OCI-LY7 (cell line): ENCODE results near the gene FEV. TPM values are rescaled to one million over a fixed set of nuclear protein-coding genes. Genes with fewer than 3 reads are reported as not detected.
A peak's percentile ranks its signal among the peaks of the same experiment; 100 is the strongest.

Source experiments
- BruUV-seq: library from RNA; stranded (reverse); fragments of 400-500 nt; replicated peaks from 2 replicates; lab custom pipeline; 2021; lab: Mats Ljungman, UMichigan
- CTCF ChIA-PET: fragments of 300-600 bp; sonication (Branson Sonifier 250); formaldehyde crosslinking; loops from one replicate; lab custom pipeline; 2022; ENCODE audit warnings: antibody characterized with exemption; ENCODE audit not compliant: unreplicated experiment; lab: Charles Lee
- POLR2A ChIA-PET: fragments of 300-600 bp; sonication (Branson Sonifier 250); formaldehyde crosslinking; loops from one replicate; lab custom pipeline; 2022; ENCODE audit warnings: antibody characterized with exemption; lab: Charles Lee
- DNase-seq: peaks from one replicate; pipeline ENCODE4 v3.0.0-alpha.2; 2015; ENCODE audit warnings: low spot score
- H2AFZ ChIP-seq: fragments of 200-600 bp; sonication (generic), shearing (Covaris generic); 2 replicates; pipeline ENCODE4 v1.6.1; 2014; ENCODE audit warnings: mild to moderate bottlenecking, antibody characterized with exemption, low read length, moderate library complexity
- H3K27ac ChIP-seq: fragments of 200-600 bp; sonication (generic); 2 replicates; pipeline ENCODE4 v1.5.1; 2014; ENCODE audit warnings: mixed run types, low read depth, mild to moderate bottlenecking, moderate library complexity, low read length, inconsistent platforms; ENCODE audit not compliant: poor library complexity, severe bottlenecking
- H3K36me3 ChIP-seq: fragments of 200-600 bp; sonication (generic); 2 replicates; pipeline ENCODE4 v1.6.1; 2014; ENCODE audit warnings: mild to moderate bottlenecking, antibody characterized with exemption, low read length, moderate library complexity, mixed read lengths; ENCODE audit not compliant: insufficient read depth
- H3K4me1 ChIP-seq: fragments of 200-600 bp; sonication (generic); 2 replicates; pipeline ENCODE4 v1.5.1; 2014; ENCODE audit warnings: mild to moderate bottlenecking, low read length; ENCODE audit not compliant: insufficient read depth, poor library complexity, severe bottlenecking
- H3K4me2 ChIP-seq: fragments of 200-600 bp; sonication (generic); 2 replicates; pipeline ENCODE4 v1.6.1; 2014; ENCODE audit warnings: mild to moderate bottlenecking, low read length
- H3K4me3 ChIP-seq: fragments of 200-600 bp; sonication (generic); 2 replicates; pipeline ENCODE4 v1.5.1; 2014; ENCODE audit warnings: mild to moderate bottlenecking, low read depth, low read length; ENCODE audit not compliant: poor library complexity, severe bottlenecking
- H3K79me2 ChIP-seq: fragments of 200-600 bp; sonication (generic); 2 replicates; pipeline ENCODE4 v1.6.1; 2016; ENCODE audit warnings: low read depth, mild to moderate bottlenecking, low read length, moderate library complexity, mixed read lengths; ENCODE audit not compliant: insufficient read depth
- H3K9me2 ChIP-seq: fragments of 200-600 bp; sonication (generic); 2 replicates; pipeline ENCODE4 v1.6.1; 2016; ENCODE audit warnings: mild to moderate bottlenecking, low read length, mixed read lengths; ENCODE audit not compliant: insufficient read depth
- H3K9me3 ChIP-seq: fragments of 200-600 bp; sonication (generic); 2 replicates; pipeline ENCODE4 v1.6.1; 2014; ENCODE audit warnings: mild to moderate bottlenecking, mixed run types, low read length, mixed read lengths
- H4K20me1 ChIP-seq: fragments of 200-600 bp; sonication (generic); 2 replicates; pipeline ENCODE4 v1.6.1; 2014; ENCODE audit warnings: mild to moderate bottlenecking, antibody characterized with exemption, low read length, moderate library complexity, mixed read lengths; ENCODE audit not compliant: insufficient read depth
- CTCF ChIP-seq: fragments of 200-600 bp; sonication (generic); conservative IDR thresholded peaks from 2 replicates; pipeline ENCODE4 v1.5.1; 2014; ENCODE audit warnings: mild to moderate bottlenecking, antibody characterized with exemption, low read length, moderate library complexity, mixed read lengths
- EZH2phosphoT487 ChIP-seq: fragments of 200-600 bp; sonication (generic); IDR thresholded peaks from 2 replicates; pipeline ENCODE4 v1.6.1; 2018; ENCODE audit warnings: low read depth, borderline replicate concordance, mild to moderate bottlenecking, mixed run types, antibody characterized with exemption, low read length, moderate library complexity, mixed read lengths
- intact Hi-C: fragments of 100-400 bp; cut with micrococcal nuclease; formaldehyde crosslinking; loops from one replicate; pipeline ENCODE4 v1.10.0; 2022; ENCODE audit not compliant: unreplicated experiment
- total RNA-seq, 2 experiments: library from RNA; depleted of rRNA in 1 of 2; stranded (reverse); fragments of >200 nt in 1 of 2; shearing (Covaris generic) in 1 of 2; gene quantifications; 2 replicates each; pipeline ENCODE4 v1.2.3, GENCODE V29; 2014 to 2022

FEV gene
- total RNA-seq, 2 experiments from 2014 or later = not detected

GRCh38 chr2:219016721-219017120, 31.7 kb upstream of the FEV start:
- no TSS peak for BruUV-seq
- intact Hi-C loops = no loop called here
- CTCF ChIA-PET = no interaction called here

GRCh38 chr2:219010873-219011272, 25.9 kb upstream of the FEV start:
- Histone ChIP-seq H3K4me1 (no peaks in the 10 kb centered on the region), H3K27ac (no peak overlapping the region), H3K9me3 (no peaks in the 10 kb centered on the region), H3K36me3 (no peaks in the 10 kb centered on the region), H3K4me2 (no peak overlapping the region), H3K9me2 (no peaks in the 10 kb centered on the region), H2AFZ (no peak overlapping the region), H3K79me2 (no peaks in the 10 kb centered on the region), H3K4me3 (no peak overlapping the region), H4K20me1 (no peaks in the 10 kb centered on the region)
- BruUV-seq = no TSS peak
- TF ChIP-seq CTCF (no peak), EZH2phosphoT487 (no peak)
- CTCF ChIA-PET = no interaction called here
- no peak for DNase-seq
- POLR2A ChIA-PET = interaction anchor here (0.5 to 1.2 kb wide), 11 partner anchors 17 to 1121 kb away, joined by 3 to 5 read pairs (median 3); no protein-coding TSS in a partner anchor
- intact Hi-C loops = no loop called here

More at GRCh38 chr2:219016721-219017120, 31.7 kb upstream of the FEV start:
- POLR2A ChIA-PET = no interaction called here
- Histone ChIP-seq H3K27ac (no peak overlapping the region), H3K36me3 (no peaks in the 10 kb centered on the region), H3K4me2 (no peak overlapping the region), H3K4me3 (no peak overlapping the region), H4K20me1 (no peaks in the 10 kb centered on the region), H3K9me3 (no peaks in the 10 kb centered on the region), H3K9me2 (no peaks in the 10 kb centered on the region), H3K79me2 (no peaks in the 10 kb centered on the region), H2AFZ (no peak overlapping the region), H3K4me1 (no peaks in the 10 kb centered on the region)
- TF ChIP-seq CTCF (no peak), EZH2phosphoT487 (no peak)
- DNase-seq = no peak

- H3K27ac ChIP-seq = no peak overlapping the region
- no peaks in the 10 kb centered on the region for H4K20me1 ChIP-seq
- no TSS peak for BruUV-seq
- H3K9me3 ChIP-seq = no peaks in the 10 kb centered on the region
- H2AFZ ChIP-seq = no peak overlapping the region
- H3K36me3 ChIP-seq = no peaks in the 10 kb centered on the region
- ChIA-PET CTCF (no interaction called here), POLR2A (interaction anchor here (0.5 to 0.9 kb wide), 8 partner anchors 16 to 1120 kb away, joined by 3 to 5 read pairs (median 3); no protein-coding TSS in a partner anchor)
- no peaks in the 10 kb centered on the region for H3K79me2 ChIP-seq
- no peak for TF ChIP-seq EZH2phosphoT487
- TF ChIP-seq CTCF = peak; percentile 73
- H3K4me1 ChIP-seq = no peaks in the 10 kb centered on the region
- peak; percentile 44 for DNase-seq
- no peak overlapping the region for H3K4me2 ChIP-seq
- intact Hi-C loops = no loop called here
- no peaks in the 10 kb centered on the region for H3K9me2 ChIP-seq
- H3K4me3 ChIP-seq = no peak overlapping the region
These were observed 25.3 kb upstream of the FEV start for GRCh38 chr2:219010162-219010756.
